Measurements from ENCODE around the gene GABRB1. TPM values are rescaled to one million over a fixed set of nuclear protein-coding genes. Genes with fewer than 3 reads are reported as not detected.

Gene GABRB1
- polyA plus RNA-seq, 3 donors: not detected

- H3K9me3 ChIP-seq (replicated peaks in 1 of 2; ENCODE audit: control insufficient read depth in 1 of 2, insufficient read depth in 1 of 2, low read length in 2 of 2): no peaks in the 10 kb centered on the region
- H3K4me3 Mint-ChIP-seq: no peak overlapping the region
- H3K4me3 ChIP-seq (replicated peaks in 1 of 3; ENCODE audit: low read depth in 2 of 3, low read length in 3 of 3): no peak overlapping the region
- peaks cover 0 to 10% (median 8%) of the 10 kb centered on the region in 3 donors for H3K27me3 Mint-ChIP-seq (ENCODE audit: low read depth in 3 of 3)
- H3K36me3 Mint-ChIP-seq: no peaks in the 10 kb centered on the region
- no peaks in the 10 kb centered on the region for H3K4me1 Mint-ChIP-seq
- H3K27me3 ChIP-seq (ENCODE audit: control insufficient read depth in 2 of 2, insufficient read depth in 2 of 2, low read length in 2 of 2): peaks cover 3 to 13% of the 10 kb centered on the region in 2 donors
- intact Hi-C loops (cut with micrococcal nuclease): no loop called here
- no peak for DNase-seq
- no CpG with 5 or more reads among the region's 1 CpG for WGBS (ENCODE audit: insufficient coverage)
- TF ChIP-seq, protein P1, sequence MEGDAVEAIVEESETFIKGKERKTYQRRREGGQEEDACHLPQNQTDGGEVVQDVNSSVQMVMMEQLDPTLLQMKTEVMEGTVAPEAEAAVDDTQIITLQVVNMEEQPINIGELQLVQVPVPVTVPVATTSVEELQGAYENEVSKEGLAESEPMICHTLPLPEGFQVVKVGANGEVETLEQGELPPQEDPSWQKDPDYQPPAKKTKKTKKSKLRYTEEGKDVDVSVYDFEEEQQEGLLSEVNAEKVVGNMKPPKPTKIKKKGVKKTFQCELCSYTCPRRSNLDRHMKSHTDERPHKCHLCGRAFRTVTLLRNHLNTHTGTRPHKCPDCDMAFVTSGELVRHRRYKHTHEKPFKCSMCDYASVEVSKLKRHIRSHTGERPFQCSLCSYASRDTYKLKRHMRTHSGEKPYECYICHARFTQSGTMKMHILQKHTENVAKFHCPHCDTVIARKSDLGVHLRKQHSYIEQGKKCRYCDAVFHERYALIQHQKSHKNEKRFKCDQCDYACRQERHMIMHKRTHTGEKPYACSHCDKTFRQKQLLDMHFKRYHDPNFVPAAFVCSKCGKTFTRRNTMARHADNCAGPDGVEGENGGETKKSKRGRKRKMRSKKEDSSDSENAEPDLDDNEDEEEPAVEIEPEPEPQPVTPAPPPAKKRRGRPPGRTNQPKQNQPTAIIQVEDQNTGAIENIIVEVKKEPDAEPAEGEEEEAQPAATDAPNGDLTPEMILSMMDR (IDR thresholded peaks at IDR 0.05): no peak
- H3K9me3 Mint-ChIP-seq: peaks cover 0 to 8% (median 0%) of the 10 kb centered on the region in 7 donors
- H3K79me2 ChIP-seq (ENCODE audit: insufficient read depth, low read length): no peaks in the 10 kb centered on the region
- H2AFZ ChIP-seq (ENCODE audit: insufficient read depth, low read depth, low read length, poor library complexity, severe bottlenecking): no peak overlapping the region
- no peak overlapping the region for H3K9ac ChIP-seq (ENCODE audit: insufficient read depth, low read length, poor library complexity, severe bottlenecking)
- H3K27ac Mint-ChIP-seq: no peak overlapping the region
- H3K36me3 ChIP-seq (replicated peaks in 1 of 2; ENCODE audit: control insufficient read depth in 1 of 2, insufficient read depth in 2 of 2, low read length in 2 of 2): no peaks in the 10 kb centered on the region
- no peaks in the 10 kb centered on the region for H4K20me1 ChIP-seq (ENCODE audit: insufficient read depth, low read length)
- no peak overlapping the region for H3K27ac ChIP-seq (ENCODE audit: low read depth in 1 of 2, low read length in 2 of 2)
- no peaks in the 10 kb centered on the region for H3K4me1 ChIP-seq (ENCODE audit: control insufficient read depth in 1 of 2, insufficient read depth in 2 of 2, low read length in 2 of 2)
- no peak overlapping the region for H3K4me2 ChIP-seq (replicated peaks; ENCODE audit: extremely low read depth, low read length, poor library complexity, severe bottlenecking)
Measured at GRCh38 chr4:47002580-47002979, 28.8 kb upstream of the GABRB1 start.

DNA sequence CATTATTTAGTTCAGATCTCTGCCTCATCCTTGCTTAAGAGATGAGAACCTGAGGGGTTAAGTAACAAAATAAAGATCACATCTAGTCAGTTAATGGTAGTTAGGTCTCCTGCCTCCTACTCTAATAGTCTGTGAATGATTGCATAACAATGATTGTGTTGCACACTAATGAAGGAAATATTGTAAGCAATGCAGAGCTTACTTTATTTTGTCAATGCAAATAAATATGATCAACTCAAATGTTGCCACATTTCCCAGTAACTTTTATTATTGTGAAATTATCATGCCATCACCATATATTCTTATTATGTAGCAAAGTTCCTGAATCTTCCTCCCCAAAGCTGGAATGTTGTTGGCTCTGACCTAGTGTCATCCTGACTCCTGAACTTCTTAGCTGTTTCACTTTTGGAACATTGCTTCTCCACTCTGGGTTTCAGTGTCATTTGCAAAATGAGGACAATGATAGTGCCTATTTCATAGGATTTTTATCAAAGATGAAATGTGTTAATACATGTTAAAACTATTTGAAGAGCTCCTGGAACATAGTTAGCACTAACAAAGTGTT is 20.9 kb upstream of the GABRB1 start:
- Mint-ChIP-seq H3K4me3 (no peak overlapping the region), H3K4me1 (peaks cover 11% of the 10 kb centered on the region), H3K36me3 (no peaks in the 10 kb centered on the region), H3K9me3 (peaks cover 0 to 4% (median 0%) of the 10 kb centered on the region in 7 donors), H3K27me3 (ENCODE audit: low read depth in 3 of 3) (peaks cover 0 to 1% (median 0%) of the 10 kb centered on the region in 3 donors), H3K27ac (no peak overlapping the region)
- no peak overlapping the region for H2AFZ ChIP-seq (ENCODE audit: insufficient read depth, low read depth, low read length, poor library complexity, severe bottlenecking)
- no peaks in the 10 kb centered on the region for H3K36me3 ChIP-seq (replicated peaks in 1 of 2; ENCODE audit: control insufficient read depth in 1 of 2, insufficient read depth in 2 of 2, low read length in 2 of 2)
- intact Hi-C loops (cut with micrococcal nuclease): no loop called here
- H3K4me1 ChIP-seq (ENCODE audit: control insufficient read depth in 1 of 2, insufficient read depth in 2 of 2, low read length in 2 of 2): no peaks in the 10 kb centered on the region
- no peaks in the 10 kb centered on the region for H3K9me3 ChIP-seq (replicated peaks in 1 of 2; ENCODE audit: control insufficient read depth in 1 of 2, insufficient read depth in 1 of 2, low read length in 2 of 2)
- TF ChIP-seq, protein P1 (IDR thresholded peaks at IDR 0.05): no peak
- no peaks in the 10 kb centered on the region for H3K27me3 ChIP-seq (ENCODE audit: control insufficient read depth in 2 of 2, insufficient read depth in 2 of 2, low read length in 2 of 2)
- H3K4me3 ChIP-seq (replicated peaks in 1 of 3; ENCODE audit: low read depth in 2 of 3, low read length in 3 of 3): peak overlapping the region in 1 of 3 experiments; percentile 23
- peak overlapping the region in 1 of 2 donors; percentile 55 for H3K27ac ChIP-seq (ENCODE audit: low read depth in 1 of 2, low read length in 2 of 2)
- H3K4me2 ChIP-seq (replicated peaks; ENCODE audit: extremely low read depth, low read length, poor library complexity, severe bottlenecking): peak overlapping the region; percentile 26
- H3K9ac ChIP-seq (ENCODE audit: insufficient read depth, low read length, poor library complexity, severe bottlenecking): no peak overlapping the region
- DNase-seq: no peak
- H3K79me2 ChIP-seq (ENCODE audit: insufficient read depth, low read length): no peaks in the 10 kb centered on the region
- H4K20me1 ChIP-seq (ENCODE audit: insufficient read depth, low read length): no peaks in the 10 kb centered on the region
